Fibroblast of gingiva (primary cell): Measurements from ENCODE around the gene PBX4.

Source experiments
- DNase-seq: peaks from one replicate; pipeline ENCODE4 v3.0.0-alpha.2; 2011; ENCODE audit warnings: low read depth

PBX4 gene

DNA sequence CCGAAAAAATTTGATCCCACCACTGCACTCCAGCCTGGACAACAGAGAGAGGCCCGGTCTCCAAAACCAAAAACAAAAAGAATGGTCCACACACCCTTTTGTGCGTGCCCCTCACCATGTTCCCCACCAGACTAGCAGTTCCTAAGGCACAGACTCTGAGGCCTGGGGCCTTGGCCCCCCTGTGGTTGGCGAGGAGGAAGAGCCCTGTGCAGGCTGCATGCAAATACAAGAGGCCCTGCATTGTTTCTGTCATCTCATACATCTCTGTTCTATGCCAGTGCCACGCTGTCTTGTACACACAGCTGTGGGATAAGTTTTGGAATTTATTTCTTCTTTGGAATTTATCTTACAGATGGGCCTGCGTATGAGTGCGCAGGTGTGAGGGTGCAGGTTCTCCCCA is 94.4 kb downstream of the PBX4 start:
- no peak for DNase-seq

DNA sequence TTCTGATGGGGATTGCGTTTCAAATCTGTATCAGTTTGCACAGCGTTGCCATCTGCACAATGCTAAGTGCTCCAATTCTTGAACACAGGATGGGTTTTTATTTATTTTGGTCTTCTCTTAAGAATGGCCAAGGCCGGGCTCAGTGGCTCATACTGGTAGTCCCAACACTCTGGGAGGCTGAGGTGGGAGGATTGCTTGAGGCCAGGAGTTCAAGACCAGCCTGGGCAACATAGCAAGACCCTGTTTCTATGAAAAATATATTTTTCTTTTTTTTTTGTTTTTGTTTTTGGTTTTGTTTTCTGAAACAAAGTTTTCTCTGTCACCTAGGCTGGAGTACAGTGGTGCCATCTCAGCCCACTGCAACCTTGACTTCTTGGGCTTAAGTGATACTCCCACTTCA is 95.3 kb downstream of the PBX4 start:
- no peak for DNase-seq

GRCh38 chr19:19520989-19521388 is 97.5 kb downstream of the PBX4 start:
- no peak for DNase-seq

GRCh38 chr19:19517235-19517619 is 101.3 kb downstream of the PBX4 start:
- DNase-seq: no peak

DNA sequence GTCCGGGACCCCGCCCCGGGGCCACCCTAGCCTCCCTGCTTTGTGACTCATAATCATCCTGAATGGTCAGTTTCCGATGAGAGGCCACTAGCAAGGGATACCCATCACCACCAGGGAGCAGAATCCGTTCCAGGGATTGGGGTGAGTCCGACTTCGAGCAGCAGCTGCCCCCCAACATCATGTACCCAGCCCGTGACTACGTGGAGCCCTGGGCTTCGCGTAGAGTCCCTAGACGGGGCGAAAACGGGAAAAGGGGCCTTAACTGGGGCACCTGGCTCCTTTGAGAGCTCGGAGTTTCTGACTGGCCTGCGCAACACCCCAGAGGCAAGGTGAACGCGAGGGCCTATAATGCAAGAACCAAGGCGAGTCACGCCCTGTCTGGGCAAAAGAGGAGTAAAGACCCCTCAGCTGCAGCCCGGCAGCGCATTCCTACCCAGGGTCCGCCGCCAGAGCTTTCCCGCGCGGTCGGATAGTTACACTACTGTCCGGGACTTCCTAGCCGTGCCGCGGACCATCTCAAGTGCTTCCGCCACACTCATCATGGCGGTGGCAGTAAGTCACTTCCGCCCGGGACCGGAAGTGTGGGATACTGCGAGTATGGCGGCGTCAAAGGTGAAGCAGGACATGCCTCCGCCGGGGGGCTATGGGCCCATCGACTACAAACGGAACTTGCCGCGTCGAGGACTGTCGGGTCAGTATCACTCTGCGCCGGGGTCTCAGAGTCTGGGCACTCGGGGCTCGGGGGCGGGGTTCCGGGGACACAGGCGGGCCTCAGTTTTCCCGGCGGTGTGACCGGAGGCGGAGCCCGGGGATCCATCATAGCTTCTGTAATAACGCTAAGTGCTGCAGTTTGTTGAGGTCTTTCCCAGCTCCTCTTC is 102.6 kb downstream of the PBX4 start, which contains the start of gene NDUFA13:
TSS of gene NDUFA13 (plus strand) at position 584 of the 878 bp plus-strand sequence. CDS start at position 598, 14 bp downstream.
- peak; percentile 90 for DNase-seq

DNA sequence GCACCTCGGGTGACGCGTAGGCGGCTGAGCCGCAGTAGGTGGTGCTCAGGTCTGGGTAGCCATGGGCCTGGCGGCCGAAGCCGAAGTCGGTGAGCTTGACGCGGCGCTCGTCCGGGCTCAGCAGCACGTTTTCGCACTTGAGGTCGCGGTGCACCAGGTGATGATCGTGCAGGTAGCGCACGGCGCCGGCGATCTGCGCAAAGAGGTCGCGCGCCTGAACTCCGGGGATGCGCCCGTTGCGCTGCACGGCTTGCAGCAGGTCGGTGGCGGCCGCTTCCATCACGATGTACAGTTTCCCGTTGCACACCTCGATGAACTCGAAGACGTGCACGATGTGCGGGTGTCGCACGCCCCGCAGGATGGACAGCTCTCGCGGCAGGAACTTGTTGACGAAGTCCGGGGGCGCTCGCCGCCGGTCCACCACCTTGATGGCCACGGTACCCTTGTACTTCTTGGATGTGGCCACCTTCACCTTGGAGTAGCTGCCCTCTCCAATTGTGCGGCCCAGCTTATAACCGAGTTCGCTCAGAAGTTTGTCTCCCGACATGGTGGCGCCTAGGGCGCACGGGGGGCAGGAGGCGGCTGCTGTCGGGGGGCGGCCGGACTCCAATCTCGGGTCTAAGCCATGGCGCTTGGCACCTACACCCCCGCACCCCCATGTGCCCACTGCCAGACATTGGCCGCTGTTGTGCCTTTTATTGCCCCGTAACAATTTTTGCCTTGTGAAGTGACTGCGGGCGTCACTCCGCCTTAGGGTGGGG is 103.4 kb downstream of the PBX4 start, which contains the start of gene TSSK6:
TSS of gene TSSK6 (minus strand) at position 668 of the 761 bp plus-strand sequence. CDS start at position 547, 121 bp downstream.
- no peak for DNase-seq

DNA sequence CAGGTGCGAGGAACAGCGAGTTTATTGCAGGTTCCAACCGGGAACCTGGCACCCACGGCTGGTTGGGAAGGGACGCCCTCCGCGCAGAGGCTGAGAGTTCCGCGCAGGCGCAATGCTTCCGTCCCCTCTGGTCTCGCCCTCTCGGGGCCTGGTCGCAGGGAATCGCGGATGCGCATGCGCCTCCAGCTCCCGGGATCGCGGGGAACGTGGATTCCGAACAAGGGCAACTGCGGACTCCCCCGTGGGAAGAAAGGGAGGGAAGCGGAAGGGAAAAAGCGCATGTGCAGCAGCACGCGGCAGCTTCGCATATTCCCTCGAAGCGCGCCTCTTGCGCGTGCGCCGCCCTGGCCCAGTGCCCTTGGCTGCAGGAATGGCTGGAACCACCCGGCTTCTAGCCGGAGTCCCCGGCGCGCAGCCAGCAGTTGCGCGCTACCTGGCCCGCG is 104.3 kb downstream of the PBX4 start:
- DNase-seq: peak; percentile 28

- DNase-seq: no peak
Observed at GRCh38 chr19:19513682-19514081, 104.8 kb downstream of the PBX4 start.
